Small intestine (tissue), 7 donors: Measurements from ENCODE around the gene C10orf62. TPM values are rescaled to one million over a fixed set of nuclear protein-coding genes. Genes with fewer than 3 reads are reported as not detected.

Experiments used
- DNase-seq, 2 donors: peaks; one replicate each; pipeline versions ENCODE4 v3.0.0 to v3.0.0-alpha.2; 2013
- FAIRE-seq: peaks from 2 replicates; lab custom pipeline; 2012; peaks lifted over from hg19 to GRCh38; lab: Jason Lieb, UNC
- H3K27ac ChIP-seq, 3 donors: one replicate each; pipeline ENCODE4 v1.5.1; 2013; ENCODE audit warnings: low read length in 2 of 3, mild to moderate bottlenecking in 2 of 3, control low read depth in 1 of 3, inconsistent platforms in 1 of 3, low read depth in 1 of 3, moderate library complexity in 1 of 3
- H3K27me3 ChIP-seq, 3 donors: one replicate each; pipeline ENCODE4 v1.6.1; 2013; ENCODE audit warnings: low read length in 3 of 3, inconsistent platforms in 1 of 3; ENCODE audit not compliant: control insufficient read depth in 3 of 3, insufficient read depth in 3 of 3
- H3K36me3 ChIP-seq, 3 donors: one replicate each; pipeline ENCODE4 v1.6.1; 2013; ENCODE audit warnings: low read length in 3 of 3, inconsistent platforms in 1 of 3, low read depth in 1 of 3, mild to moderate bottlenecking in 1 of 3, moderate library complexity in 1 of 3; ENCODE audit not compliant: control insufficient read depth in 3 of 3, insufficient read depth in 2 of 3
- H3K4me1 ChIP-seq, 3 donors: one replicate each; pipeline ENCODE4 v1.6.1; 2013; ENCODE audit warnings: low read length in 2 of 3, inconsistent platforms in 1 of 3, low read depth in 1 of 3, mild to moderate bottlenecking in 1 of 3, moderate library complexity in 1 of 3; ENCODE audit not compliant: control insufficient read depth in 3 of 3, insufficient read depth in 2 of 3
- H3K4me3 ChIP-seq, 3 donors: one replicate each; pipeline ENCODE4 v1.5.1; 2013; ENCODE audit warnings: low read length in 3 of 3, control low read depth in 1 of 3, inconsistent platforms in 1 of 3, low read depth in 1 of 3, mild to moderate bottlenecking in 1 of 3, moderate library complexity in 1 of 3
- H3K9me3 ChIP-seq, 2 donors: one replicate each; pipeline ENCODE4 v1.6.1; 2013; ENCODE audit warnings: low read depth in 1 of 2, low read length in 1 of 2; ENCODE audit not compliant: control insufficient read depth in 2 of 2, insufficient read depth in 1 of 2
- WGBS, 3 donors: extraction: QIAGEN DNeasy Blood & Tissue Kit; methylation state at CpG; one replicate each; pipeline ENCODE4 v1.1.7; 2013; 5-methylcytosine and 5-hydroxymethylcytosine counted together
- polyA plus RNA-seq, 4 donors: library from polyadenylated mRNA; stranded (reverse) in 3 of 4; unstranded in 1 of 4; fragments of 200-250 nt in 3 of 4; fragments of 120-200 nt in 1 of 4; gene quantifications; one replicate each; pipeline versions ENCODE4 v1.2.1 to v1.2.3, GENCODE V29; 2013
- donor health status: healthy with polysubstance abuse.
- donor health status: control.
- donor health status: control.
- donor health status: Bipolar disorder and iron deficiency.
- donor health status: healthy.

The C10orf62 gene
- polyA plus RNA-seq, 4 donors, result 0.41 TPM; not detected in 3

- no peak for FAIRE-seq
- Histone ChIP-seq H3K27me3 (no peaks in the 10 kb centered on the region), H3K9me3 (no peaks in the 10 kb centered on the region), H3K36me3 (peaks cover 0 to 7% (median 0%) of the 10 kb centered on the region in 3 donors), H3K4me1 (peaks cover 0 to 27% (median 0%) of the 10 kb centered on the region in 3 donors), H3K4me3 (no peak overlapping the region), H3K27ac (no peak overlapping the region)
- no peak for DNase-seq
- WGBS, 3 donors, result 89 to 97% (median 91%) methylated on average over 2 of the region's 2 CpGs
Measured at GRCh38 chr10:97587183-97587582, 2.3 kb upstream of the C10orf62 start.

GRCh38 chr10:97590082-97590747, 694 bp downstream of the C10orf62 start:
- no peak overlapping the region for H3K27ac ChIP-seq
- DNase-seq, result no peak
- WGBS, 3 donors, result 80 to 86% (median 86%) methylated on average over 15 of the region's 15 CpGs
- H3K4me1 ChIP-seq, result peaks cover 0 to 14% (median 0%) of the 10 kb centered on the region in 3 donors
- H3K9me3 ChIP-seq, result no peaks in the 10 kb centered on the region
- FAIRE-seq, result no peak
- no peaks in the 10 kb centered on the region for H3K27me3 ChIP-seq
- no peak overlapping the region for H3K4me3 ChIP-seq
- H3K36me3 ChIP-seq, result peaks cover 0 to 7% (median 0%) of the 10 kb centered on the region in 3 donors

DNA sequence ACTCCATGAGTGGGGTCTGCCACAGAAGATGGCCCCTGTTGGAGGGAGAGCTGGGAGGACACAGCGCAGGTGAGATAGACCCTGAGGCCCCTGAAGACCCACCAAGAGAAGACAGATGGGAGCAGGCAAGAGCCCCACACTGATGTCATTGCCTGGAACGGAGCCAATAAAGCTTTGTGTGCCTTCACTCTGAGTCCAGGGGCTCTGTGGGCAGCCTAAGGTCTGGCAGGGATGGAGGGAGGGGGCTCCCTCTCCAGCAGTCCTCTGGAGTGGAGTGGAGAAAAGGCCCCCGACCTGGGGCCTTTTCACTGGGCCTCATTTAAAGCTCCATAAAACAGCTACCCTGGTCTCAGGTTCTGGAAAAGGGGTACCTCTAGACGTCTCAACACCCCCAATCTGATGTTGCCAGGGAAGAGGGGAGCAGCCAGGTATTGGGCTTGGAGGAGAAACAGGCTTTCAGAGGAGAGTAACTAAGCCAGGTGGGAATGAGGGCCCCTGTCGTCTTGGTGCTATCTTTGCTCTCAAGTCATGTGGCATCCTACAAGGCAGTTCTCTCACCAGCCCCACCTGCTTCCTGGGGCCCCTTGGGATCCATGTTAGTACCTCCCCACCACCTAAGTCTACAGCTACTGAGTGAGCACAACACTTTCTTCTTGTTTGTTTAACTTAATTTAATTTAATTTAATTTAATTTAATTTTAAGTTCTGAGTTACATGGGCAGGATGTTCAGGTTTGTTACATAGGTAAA, 1.4 kb downstream of the C10orf62 start:
- Histone ChIP-seq H3K36me3 (peaks cover 0 to 7% (median 0%) of the 10 kb centered on the region in 3 donors), H3K4me3 (no peak overlapping the region), H3K4me1 (peaks cover 0 to 14% (median 0%) of the 10 kb centered on the region in 3 donors), H3K27me3 (no peaks in the 10 kb centered on the region), H3K27ac (no peak overlapping the region), H3K9me3 (no peaks in the 10 kb centered on the region)
- WGBS, 3 donors, result 68 to 69% (median 68%) methylated on average over 5 of the region's 5 CpGs
- peak in 1 of 2 donors; percentile 51 for DNase-seq
- no peak for FAIRE-seq

GRCh38 chr10:97593421-97593820, 3.9 kb downstream of the C10orf62 start:
- H3K36me3 ChIP-seq, result peaks cover 0 to 7% (median 0%) of the 10 kb centered on the region in 3 donors
- H3K4me3 ChIP-seq, result no peak overlapping the region
- DNase-seq (no peak), FAIRE-seq (no peak)
- no peaks in the 10 kb centered on the region for H3K27me3 ChIP-seq
- H3K4me1 ChIP-seq, result peaks cover 0 to 14% (median 0%) of the 10 kb centered on the region in 3 donors
- WGBS, 3 donors, result 78 to 93% (median 89%) methylated on average over 4 of the region's 4 CpGs
- no peak overlapping the region for H3K27ac ChIP-seq
- no peaks in the 10 kb centered on the region for H3K9me3 ChIP-seq

DNA sequence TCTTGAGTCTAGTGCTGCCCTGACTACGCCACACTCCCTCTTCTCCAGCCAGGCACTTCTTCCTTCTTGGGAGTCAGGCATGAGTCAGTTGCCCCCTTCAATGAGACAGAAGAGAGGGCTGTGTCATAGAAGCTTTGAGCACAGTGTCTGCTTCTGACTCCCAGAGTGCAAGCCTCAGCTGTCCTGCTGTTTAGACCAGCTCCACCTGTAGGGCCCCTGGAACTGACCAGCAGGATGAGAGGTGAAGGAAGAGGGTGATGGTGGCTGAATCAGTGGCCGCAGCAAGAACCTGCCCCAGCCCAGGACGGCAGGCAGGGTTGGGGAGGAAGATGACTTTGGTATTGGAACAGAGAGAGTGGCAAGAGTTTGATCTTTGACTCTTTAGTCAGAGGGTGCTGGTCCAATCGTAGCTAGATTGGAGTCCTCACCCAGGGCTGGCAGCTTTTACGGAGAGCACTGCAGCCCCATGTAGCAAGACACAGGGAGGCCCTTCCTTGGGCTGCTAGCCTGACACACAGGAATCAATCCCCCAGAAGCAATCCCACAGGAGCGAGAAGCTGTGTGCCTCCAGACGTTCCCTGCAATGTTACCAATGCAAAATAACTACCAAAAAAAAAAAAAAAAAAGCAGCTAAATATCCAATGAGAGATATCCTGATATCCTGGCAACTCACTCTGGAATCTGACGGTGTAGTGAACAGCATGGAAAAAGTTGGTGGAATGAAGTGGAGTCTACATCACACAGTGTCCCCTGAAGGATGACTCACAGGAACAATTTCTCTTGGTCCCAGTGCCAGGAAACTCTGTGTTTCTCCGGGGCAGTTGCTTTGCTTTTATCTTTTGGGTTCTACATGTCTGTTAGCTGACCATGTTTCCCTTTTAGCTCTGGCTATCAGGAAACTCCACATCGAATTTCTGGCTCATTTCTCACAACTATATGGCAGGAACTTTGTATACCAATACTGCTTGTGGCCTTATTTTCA, 6.9 kb downstream of the C10orf62 start:
- Histone ChIP-seq H3K27ac (peak overlapping the region in 1 of 3 donors; percentile 64), H3K27me3 (no peaks in the 10 kb centered on the region), H3K4me1 (peaks cover 0 to 2% (median 0%) of the 10 kb centered on the region in 3 donors), H3K4me3 (no peak overlapping the region), H3K36me3 (no peaks in the 10 kb centered on the region), H3K9me3 (no peaks in the 10 kb centered on the region)
- 39 to 56% (median 45%) methylated on average over 10 of the region's 10 CpGs for WGBS, 3 donors
- no peak for FAIRE-seq
- DNase-seq, result peak in 1 of 2 donors; percentile 47

DNA sequence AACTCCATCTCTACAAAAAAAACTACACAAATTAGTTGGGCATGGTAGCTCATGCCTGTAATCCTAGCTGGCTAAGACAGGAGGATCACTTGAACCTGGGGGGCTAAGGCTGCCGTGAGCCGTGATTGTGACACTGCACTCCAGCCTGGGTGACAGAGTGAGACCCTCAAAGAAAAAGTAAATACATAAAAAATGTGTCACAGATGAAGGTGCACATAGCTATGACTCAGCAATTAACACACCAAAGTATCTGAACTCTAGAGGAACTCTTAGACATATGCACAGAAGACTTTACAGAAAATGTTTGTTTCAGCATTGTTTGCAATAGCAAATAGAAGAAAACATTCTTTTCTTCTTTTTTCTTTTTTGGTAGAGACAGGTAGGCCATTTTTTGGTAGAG, 8.3 kb downstream of the C10orf62 start:
- DNase-seq (no peak), FAIRE-seq (no peak)
- no peak overlapping the region for H3K4me3 ChIP-seq
- H3K27ac ChIP-seq, result no peak overlapping the region
- WGBS, 3 donors, result 86 to 92% (median 91%) methylated on average over 2 of the region's 2 CpGs
- H3K36me3 ChIP-seq, result peaks cover 0 to 3% (median 0%) of the 10 kb centered on the region in 3 donors
- no peaks in the 10 kb centered on the region for H3K4me1 ChIP-seq
- H3K27me3 ChIP-seq, result no peaks in the 10 kb centered on the region
- H3K9me3 ChIP-seq, result no peaks in the 10 kb centered on the region

DNA sequence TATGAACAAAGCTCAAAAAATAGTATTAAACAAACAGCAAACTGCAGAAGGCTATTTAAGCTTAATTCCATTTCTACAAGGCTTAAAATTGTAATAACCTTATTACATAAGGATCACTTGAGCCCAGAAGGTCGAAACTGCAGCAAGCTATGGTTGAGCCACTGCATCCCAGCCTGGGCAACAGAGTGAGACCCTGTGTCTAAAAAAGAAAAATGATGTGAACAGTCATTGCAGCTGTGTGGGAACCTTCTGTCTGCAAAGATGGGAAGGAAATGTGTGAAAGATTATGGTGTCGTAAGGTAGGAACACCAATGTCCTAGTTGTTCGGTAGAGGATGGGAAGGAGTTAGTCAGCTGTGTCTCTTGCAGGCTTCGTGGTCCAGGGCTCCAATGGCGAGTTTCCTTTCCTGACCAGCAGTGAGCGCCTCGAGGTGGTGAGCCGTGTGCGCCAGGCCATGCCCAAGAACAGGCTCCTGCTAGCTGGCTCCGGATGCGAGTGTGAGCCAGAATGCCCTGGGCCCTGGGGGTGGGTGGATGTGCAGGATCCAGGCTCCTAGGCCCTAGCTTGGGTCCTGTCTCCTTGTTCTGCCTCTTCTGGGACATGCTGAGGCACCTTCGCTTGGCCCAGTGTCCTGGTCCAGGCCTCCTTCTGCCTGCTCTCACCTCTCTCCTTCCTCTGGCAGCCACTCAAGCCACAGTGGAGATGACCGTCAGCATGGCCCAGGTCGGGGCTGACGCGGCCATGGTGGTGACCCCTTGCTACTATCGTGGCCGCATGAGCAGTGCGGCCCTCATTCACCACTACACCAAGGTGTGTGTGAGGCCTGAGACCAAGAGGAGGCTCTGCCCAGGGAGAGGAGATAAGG, 9.1 kb downstream of the C10orf62 start:
- peaks cover 0 to 3% (median 0%) of the 10 kb centered on the region in 3 donors for H3K36me3 ChIP-seq
- FAIRE-seq (no peak), DNase-seq (no peak)
- no peaks in the 10 kb centered on the region for H3K27me3 ChIP-seq
- H3K27ac ChIP-seq, result no peak overlapping the region
- peak overlapping the region in 1 of 3 donors; percentile 4 for H3K4me3 ChIP-seq
- H3K9me3 ChIP-seq, result no peaks in the 10 kb centered on the region
- WGBS, 3 donors, result 94 to 97% (median 96%) methylated on average over 19 of the region's 19 CpGs
- H3K4me1 ChIP-seq, result no peaks in the 10 kb centered on the region
